RWPE1 (cell line): ENCODE results near the gene CLEC12A.

Experiments
- CTCF ChIA-PET: fragments of 350-600 bp; sonication (Branson Sonifier 250); formaldehyde crosslinking; extraction: SDS; loops from one replicate; lab custom pipeline; 2021; lab: Yijun Ruan, JAX
- POLR2A ChIA-PET: fragments of 400-600 bp; formaldehyde crosslinking; extraction: SDS; loops from one replicate; lab custom pipeline; 2020; ENCODE audit warnings: antibody characterized with exemption; ENCODE audit not compliant: low non-redundant PET; lab: Yijun Ruan, JAX
- DNase-seq: peaks from one replicate; pipeline ENCODE4 v3.0.0; 2012; ENCODE audit warnings: low spot score
- H3K27ac ChIP-seq: fragments of 450-650 bp; 2 replicates; pipeline ENCODE4 v1.5.1; 2017
- TF ChIP-seq, protein P1 (sequence below): fragments of 450-650 bp; conservative IDR thresholded peaks from 2 replicates; pipeline ENCODE4 v1.5.1; 2017; ENCODE audit warnings: low read depth, mild to moderate bottlenecking

Gene CLEC12A

DNA sequence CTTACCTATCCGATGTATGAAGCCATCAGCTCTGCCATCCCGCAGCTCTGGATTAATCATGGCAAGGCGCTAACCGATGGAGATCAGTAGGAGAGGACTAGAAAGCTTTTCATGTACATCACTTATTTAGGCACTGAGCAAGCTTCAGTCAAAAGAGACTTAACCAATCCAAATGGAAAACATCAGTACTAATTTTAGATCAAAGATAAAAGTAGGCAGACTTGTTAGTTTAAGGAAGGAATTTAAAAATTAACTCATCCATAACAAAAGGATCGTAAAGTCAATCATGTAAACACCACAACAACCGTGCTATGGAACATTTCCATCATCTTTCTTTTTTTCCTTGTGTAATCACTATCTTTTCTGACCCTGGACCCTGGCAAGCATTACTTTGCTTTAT, 38.9 kb upstream of the CLEC12A start, which contains the start of gene CLEC2A:
CLEC2A (minus strand) TSS at position 101 of the 400 bp plus-strand sequence; CDS start at position 60, 41 bp downstream.
- H3K27ac ChIP-seq: no peak within 1 kb of the TSS
- TF ChIP-seq, protein P1, sequence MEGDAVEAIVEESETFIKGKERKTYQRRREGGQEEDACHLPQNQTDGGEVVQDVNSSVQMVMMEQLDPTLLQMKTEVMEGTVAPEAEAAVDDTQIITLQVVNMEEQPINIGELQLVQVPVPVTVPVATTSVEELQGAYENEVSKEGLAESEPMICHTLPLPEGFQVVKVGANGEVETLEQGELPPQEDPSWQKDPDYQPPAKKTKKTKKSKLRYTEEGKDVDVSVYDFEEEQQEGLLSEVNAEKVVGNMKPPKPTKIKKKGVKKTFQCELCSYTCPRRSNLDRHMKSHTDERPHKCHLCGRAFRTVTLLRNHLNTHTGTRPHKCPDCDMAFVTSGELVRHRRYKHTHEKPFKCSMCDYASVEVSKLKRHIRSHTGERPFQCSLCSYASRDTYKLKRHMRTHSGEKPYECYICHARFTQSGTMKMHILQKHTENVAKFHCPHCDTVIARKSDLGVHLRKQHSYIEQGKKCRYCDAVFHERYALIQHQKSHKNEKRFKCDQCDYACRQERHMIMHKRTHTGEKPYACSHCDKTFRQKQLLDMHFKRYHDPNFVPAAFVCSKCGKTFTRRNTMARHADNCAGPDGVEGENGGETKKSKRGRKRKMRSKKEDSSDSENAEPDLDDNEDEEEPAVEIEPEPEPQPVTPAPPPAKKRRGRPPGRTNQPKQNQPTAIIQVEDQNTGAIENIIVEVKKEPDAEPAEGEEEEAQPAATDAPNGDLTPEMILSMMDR: no peak
- ChIA-PET POLR2A (no interaction called here), CTCF (interaction anchor here (1.3 kb wide), 1 partner anchor 8 kb away, joined by 4 read pairs; no protein-coding TSS in a partner anchor)
- DNase-seq: no peak

DNA sequence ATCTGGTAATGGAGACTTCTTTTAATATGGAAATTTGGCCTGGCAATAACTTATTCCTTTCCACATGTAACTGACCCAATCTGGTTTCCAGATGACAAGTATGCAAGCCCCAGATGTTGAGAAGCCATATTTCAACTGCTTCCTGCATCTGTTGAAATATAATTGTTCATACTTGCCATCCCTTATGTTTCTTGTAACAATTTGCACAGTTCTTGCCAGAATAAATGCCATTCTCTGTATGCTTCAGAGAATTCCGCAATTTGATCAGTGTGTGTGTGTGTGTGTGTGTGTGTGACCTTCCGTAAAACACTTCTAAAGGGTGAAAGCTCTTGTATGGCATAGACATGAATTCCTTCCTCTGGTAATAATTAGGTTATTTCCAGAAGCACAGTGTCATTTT, 37.3 kb upstream of the CLEC12A start:
- TF ChIP-seq, protein P1: no peak
- no peak overlapping the region for H3K27ac ChIP-seq
- ChIA-PET POLR2A (no interaction called here), CTCF (interaction anchor here (0.8 kb wide), 1 partner anchor 180 kb away, joined by 3 read pairs; no protein-coding TSS in a partner anchor)
- DNase-seq: no peak

DNA sequence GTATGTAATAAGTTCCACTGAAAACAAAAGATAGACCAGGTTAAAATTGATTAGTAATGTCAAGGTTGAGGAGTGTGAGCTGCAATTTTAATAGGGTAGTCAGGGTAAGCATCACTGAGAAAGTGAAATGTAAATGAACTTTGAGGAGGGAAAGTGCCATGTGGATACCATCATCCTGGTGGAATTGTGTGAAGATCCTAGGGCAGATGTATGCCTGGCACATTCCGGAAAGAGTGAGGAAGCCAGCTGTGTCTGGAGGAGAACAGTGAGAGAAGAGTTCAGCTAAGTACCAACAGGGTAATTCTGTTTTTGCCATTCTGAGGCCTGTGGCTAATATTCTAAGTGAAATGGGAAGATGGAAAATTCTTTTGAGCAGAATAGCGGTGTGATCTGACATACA, 36.2 kb upstream of the CLEC12A start:
- ChIA-PET POLR2A (no interaction called here), CTCF (no interaction called here)
- no peak for DNase-seq
- H3K27ac ChIP-seq: no peak overlapping the region
- TF ChIP-seq, protein P1: no peak

DNA sequence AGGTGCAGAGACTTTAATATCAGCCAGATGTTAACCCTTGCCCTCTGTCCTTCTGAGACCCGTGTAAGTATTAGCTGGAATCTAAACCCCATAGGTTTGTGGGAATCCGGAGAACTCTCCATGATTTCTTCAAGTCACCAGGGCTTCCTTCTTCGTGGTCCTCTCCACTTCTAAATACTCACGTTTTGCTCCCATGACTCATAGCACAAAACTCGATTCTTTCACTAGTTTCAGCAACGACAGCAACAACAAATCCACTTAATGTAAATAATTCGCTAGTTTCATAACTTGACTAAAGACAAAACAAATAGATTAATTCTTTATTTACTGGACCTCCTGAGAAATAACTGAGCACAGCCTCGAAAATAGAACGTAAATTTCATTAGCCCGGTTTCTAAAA, 34.6 kb upstream of the CLEC12A start:
- no peak for DNase-seq
- no peak overlapping the region for H3K27ac ChIP-seq
- TF ChIP-seq, protein P1: no peak
- ChIA-PET CTCF (no interaction called here), POLR2A (no interaction called here)

DNA sequence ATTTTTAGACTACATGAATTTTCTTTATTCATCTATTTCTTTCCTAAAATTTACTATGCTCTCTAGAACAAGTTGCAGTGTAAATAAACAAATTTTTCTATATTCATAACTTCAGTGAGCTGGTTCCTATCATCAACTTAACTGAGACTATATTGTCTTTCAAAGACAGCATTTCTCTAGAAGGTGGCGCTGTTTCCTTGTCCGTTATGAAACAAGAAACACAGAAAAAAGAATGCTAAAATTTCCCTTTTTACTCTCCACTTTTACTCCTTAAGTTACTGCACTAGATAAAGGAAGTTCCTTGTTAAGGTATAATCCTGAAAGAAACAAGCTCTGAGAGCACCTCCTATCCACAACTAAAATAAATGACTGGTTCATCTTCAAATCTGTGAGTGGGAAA, 30.8 kb upstream of the CLEC12A start:
- no peak overlapping the region for H3K27ac ChIP-seq
- CTCF ChIA-PET: interaction anchor here (0.5 to 1.2 kb wide), 7 partner anchors 9 to 129 kb away, joined by 3 to 4 read pairs (median 3); partner anchors contain the start of gene CLEC2A
- TF ChIP-seq, protein P1: no peak
- POLR2A ChIA-PET: no interaction called here
- no peak for DNase-seq

DNA sequence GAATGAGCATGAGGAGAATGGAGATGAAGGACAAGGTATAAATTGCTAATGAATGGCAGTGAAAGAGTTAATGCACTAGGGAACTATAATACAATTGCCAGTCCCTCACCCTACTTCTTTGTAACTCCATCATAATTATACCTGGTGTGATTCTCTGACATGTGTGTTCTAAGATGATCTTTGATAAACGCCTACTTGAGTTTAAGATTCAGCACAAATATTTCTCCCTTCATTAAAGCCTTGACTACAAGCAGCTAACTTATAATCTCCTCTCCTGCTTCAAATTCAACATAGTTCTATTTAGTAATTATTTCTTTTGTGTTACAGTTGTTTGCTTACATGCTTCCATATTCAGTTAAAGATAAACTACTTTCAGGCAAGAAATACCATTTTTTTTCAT, 29.4 kb upstream of the CLEC12A start:
- TF ChIP-seq, protein P1: no peak
- DNase-seq: no peak
- ChIA-PET POLR2A (no interaction called here), CTCF (interaction anchor here (0.7 kb wide), 1 partner anchor 136 kb away, joined by 4 read pairs; no protein-coding TSS in a partner anchor)
- H3K27ac ChIP-seq: no peak overlapping the region
